Upper lobe of left lung (tissue), 6 donors: Measurements from ENCODE around the gene RSRC1. TPM values are rescaled to one million over a fixed set of nuclear protein-coding genes. Genes with fewer than 3 reads are reported as not detected.

Experiments used
- ATAC-seq, 2 donors: fragments of 200-7000 bp; cut with Tn5 transposase; one replicate each; pipeline ENCODE4 v1.9.1; 2022; ENCODE audit warnings: mild to moderate bottlenecking in 2 of 2, moderate library complexity in 2 of 2; ENCODE audit not compliant: low FRiP score in 2 of 2
- DNase-seq, 2 donors: peaks; one replicate each; pipeline ENCODE4 v3.0.0-alpha.2; 2019 to 2020
- H3K27ac ChIP-seq, 4 donors: fragments of 200-600 bp; sonication (generic); one replicate each; pipeline ENCODE4 v1.5.1; 2016 to 2019
- H3K27me3 ChIP-seq, 4 donors: fragments of 200-600 bp; sonication (generic); one replicate each; pipeline ENCODE4 v1.5.1; 2017 to 2019
- H3K36me3 ChIP-seq, 4 donors: fragments of 200-600 bp; sonication (generic); one replicate each; pipeline ENCODE4 v1.5.1; 2016 to 2019
- H3K4me1 ChIP-seq, 4 donors: fragments of 200-600 bp; sonication (generic); one replicate each; pipeline ENCODE4 v1.5.1; 2018 to 2019
- H3K4me3 ChIP-seq, 4 donors: fragments of 200-600 bp; sonication (generic); one replicate each; pipeline ENCODE4 v1.5.1; 2017 to 2019; ENCODE audit warnings: mild to moderate bottlenecking in 2 of 4, moderate library complexity in 1 of 4
- H3K9me3 ChIP-seq, 4 donors: fragments of 200-600 bp; sonication (generic); one replicate each; pipeline ENCODE4 v1.5.1; 2018 to 2019
- CTCF ChIP-seq, 6 experiments: fragments of 450-650 bp in 4 of 6; fragments of 200-600 bp in 2 of 6; sonication (generic) in 2 of 6; IDR thresholded peaks; one replicate each; pipeline ENCODE4 v1.5.1; 2016 to 2019; ENCODE audit warnings: antibody characterized with exemption in 6 of 6
- EP300 ChIP-seq, 4 donors: sonication (generic); formaldehyde crosslinking; IDR thresholded peaks; one replicate each; pipeline ENCODE4 v1.5.1; 2017; ENCODE audit warnings: antibody characterized with exemption in 4 of 4, control low read depth in 2 of 4
- POLR2A ChIP-seq, 4 donors: fragments of 450-650 bp; IDR thresholded peaks; one replicate each; pipeline ENCODE4 v1.5.1; 2016 to 2017; ENCODE audit warnings: antibody characterized with exemption in 4 of 4, mild to moderate bottlenecking in 2 of 4
- POLR2AphosphoS5 ChIP-seq, 2 donors: sonication (generic); formaldehyde crosslinking; IDR thresholded peaks; one replicate each; pipeline ENCODE4 v1.5.1; 2017; ENCODE audit warnings: antibody characterized with exemption in 2 of 2
- WGBS, 2 donors: methylation state at CpG; one replicate each; pipeline ENCODE4 v1.1.5; 2017 to 2018; 5-methylcytosine and 5-hydroxymethylcytosine counted together
- total RNA-seq, 6 donors: library from RNA; depleted of rRNA in 4 of 6; stranded (reverse); fragments of >200 nt in 4 of 6; gene quantifications; one replicate each; pipeline versions ENCODE4 v1.1.0 to v1.2.1, GENCODE V29; 2016 to 2021
- donor health status: DM: no; HTN: no; CAD: no; lungs with moderate emphysema.
- donor health status: DM: no; HTN: yes; CAD: no; lungs with severe emphysema.

Gene RSRC1
- total RNA-seq, 6 donors from 2014 or later, result 21.4 to 87.0 (median 24.5) TPM

DNA sequence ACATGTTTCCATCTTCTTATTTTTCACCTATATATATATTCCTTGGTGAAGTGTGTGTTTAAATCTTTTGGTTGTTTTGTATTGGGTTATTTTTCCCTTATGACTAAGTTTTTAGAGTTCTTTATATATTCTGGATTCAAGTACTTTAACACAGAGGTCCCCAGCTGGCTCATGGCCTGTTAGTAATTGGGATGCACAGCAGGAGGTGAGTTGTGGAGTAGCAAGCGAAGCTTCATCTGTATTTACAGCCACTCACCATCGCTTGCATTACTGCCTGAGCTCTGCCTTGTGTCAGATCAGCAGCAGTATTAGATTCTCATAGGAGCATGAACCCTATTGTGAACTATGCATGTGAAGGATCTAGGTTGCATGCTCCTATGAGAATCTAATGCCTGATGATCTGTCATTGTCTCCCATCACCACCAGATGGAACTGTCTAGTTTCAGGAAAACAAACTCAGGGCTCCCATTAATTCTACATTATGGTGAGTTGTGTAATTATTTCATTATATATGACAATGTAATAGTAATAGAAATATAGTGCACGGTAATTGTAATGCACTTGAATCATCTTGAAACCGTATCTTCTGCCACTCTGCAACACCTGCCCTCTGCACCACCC is 151.6 kb downstream of the RSRC1 start:
- DNase-seq (no peak), ATAC-seq (no peak)
- H3K9me3 ChIP-seq, result peaks cover 1 to 9% (median 4%) of the 10 kb centered on the region in 4 donors
- TF ChIP-seq EP300 (IDR thresholded peaks at IDR 0.05), result no peak
- TF ChIP-seq POLR2AphosphoS5 (IDR thresholded peaks at IDR 0.05), result no peak
- no peak for TF ChIP-seq CTCF (IDR thresholded peaks at IDR 0.05)
- no peak for TF ChIP-seq POLR2A (IDR thresholded peaks at IDR 0.05)
- H3K4me1 ChIP-seq, result no peaks in the 10 kb centered on the region
- H3K4me3 ChIP-seq, result no peak overlapping the region
- no peaks in the 10 kb centered on the region for H3K27me3 ChIP-seq
- whole genome bisulfite sequencing, 2 donors, result 71 to 86% methylated on average over 4 of the region's 4 CpGs
- no peaks in the 10 kb centered on the region for H3K36me3 ChIP-seq
- H3K27ac ChIP-seq, result no peak overlapping the region

DNA sequence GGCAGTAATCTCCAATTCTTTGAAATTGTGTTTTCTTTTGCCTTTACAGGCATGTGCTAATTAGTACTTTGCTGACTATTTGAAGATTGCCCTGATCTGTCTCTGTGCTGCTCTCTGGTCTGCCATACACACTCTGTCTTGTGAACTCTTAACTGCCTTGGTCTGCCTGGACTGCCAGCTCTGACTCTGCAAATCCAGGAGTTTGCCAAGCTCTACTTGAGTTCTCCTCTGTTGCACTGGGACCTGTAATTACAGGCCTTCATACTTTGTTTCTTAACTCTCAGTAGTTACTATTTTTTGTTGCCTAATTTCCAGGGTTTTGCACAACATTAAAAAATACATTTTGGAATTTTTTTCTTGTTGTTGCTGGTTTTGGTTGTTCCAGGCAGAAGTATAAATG is 155.0 kb downstream of the RSRC1 start:
- ATAC-seq (no peak), DNase-seq (no peak)
- TF ChIP-seq EP300 (IDR thresholded peaks at IDR 0.05) (no peak), POLR2A (IDR thresholded peaks at IDR 0.05) (no peak), CTCF (IDR thresholded peaks at IDR 0.05) (no peak), POLR2AphosphoS5 (IDR thresholded peaks at IDR 0.05) (no peak)

GRCh38 chr3:158267015-158267414 is 157.1 kb downstream of the RSRC1 start:
- Histone ChIP-seq H3K27me3 (no peaks in the 10 kb centered on the region), H3K9me3 (peaks cover 11 to 21% (median 17%) of the 10 kb centered on the region in 4 donors), H3K4me3 (no peak overlapping the region), H3K4me1 (no peaks in the 10 kb centered on the region), H3K36me3 (peaks cover 0 to 3% (median 0%) of the 10 kb centered on the region in 4 donors), H3K27ac (no peak overlapping the region)
- WGBS, 2 donors, result 96 to 100% methylated on average over 1 of the region's 1 CpG
- no peak for TF ChIP-seq POLR2AphosphoS5 (IDR thresholded peaks at IDR 0.05)
- TF ChIP-seq EP300 (IDR thresholded peaks at IDR 0.05), result no peak
- TF ChIP-seq POLR2A (IDR thresholded peaks at IDR 0.05), result no peak
- TF ChIP-seq CTCF (IDR thresholded peaks at IDR 0.05), result no peak
- ATAC-seq (no peak), DNase-seq (no peak)

More for the DNA sequence above, 155.0 kb downstream of the RSRC1 start:
- Histone ChIP-seq H3K27me3 (no peaks in the 10 kb centered on the region), H3K4me3 (no peak overlapping the region), H3K9me3 (peaks cover 11 to 21% (median 17%) of the 10 kb centered on the region in 4 donors), H3K27ac (no peak overlapping the region), H3K36me3 (peaks cover 0 to 3% (median 0%) of the 10 kb centered on the region in 4 donors), H3K4me1 (no peaks in the 10 kb centered on the region)

- Histone ChIP-seq H3K27ac (no peak overlapping the region), H3K27me3 (no peaks in the 10 kb centered on the region), H3K9me3 (peaks cover 11 to 21% (median 17%) of the 10 kb centered on the region in 4 donors), H3K4me3 (no peak overlapping the region), H3K36me3 (peaks cover 0 to 3% (median 0%) of the 10 kb centered on the region in 4 donors), H3K4me1 (no peaks in the 10 kb centered on the region)
- 94 to 97% methylated on average over 4 of the region's 4 CpGs for WGBS, 2 donors
- ATAC-seq, result no peak
- DNase-seq, result no peak
- TF ChIP-seq POLR2AphosphoS5 (IDR thresholded peaks at IDR 0.05) (no peak), CTCF (IDR thresholded peaks at IDR 0.05) (no peak), EP300 (IDR thresholded peaks at IDR 0.05) (no peak), POLR2A (IDR thresholded peaks at IDR 0.05) (no peak)
These were observed 160.1 kb downstream of the RSRC1 start for GRCh38 chr3:158269942-158270341.

DNA sequence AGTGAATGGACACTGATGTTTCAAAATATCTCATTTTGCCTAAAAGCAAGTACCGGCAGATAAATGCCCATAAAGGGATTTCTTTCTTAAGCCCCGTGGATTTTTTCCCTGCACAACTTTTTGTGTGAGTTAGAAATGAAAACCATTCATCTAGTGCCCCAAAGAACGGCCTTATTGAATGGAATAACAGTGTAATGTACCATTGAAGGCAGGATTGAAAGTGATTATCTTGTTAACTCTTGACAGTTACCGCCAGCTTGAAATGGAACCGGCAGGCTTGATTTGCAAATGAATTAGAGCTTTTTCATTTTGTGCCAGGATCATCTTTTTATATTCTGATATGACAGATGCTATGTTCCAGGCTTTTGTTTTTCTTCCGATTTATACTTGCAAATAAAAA is 162.2 kb downstream of the RSRC1 start:
- Histone ChIP-seq H3K36me3 (no peaks in the 10 kb centered on the region), H3K27ac (no peak overlapping the region), H3K4me3 (no peak overlapping the region), H3K9me3 (peaks cover 4 to 9% (median 6%) of the 10 kb centered on the region in 4 donors), H3K4me1 (no peaks in the 10 kb centered on the region), H3K27me3 (no peaks in the 10 kb centered on the region)
- no peak for TF ChIP-seq EP300 (IDR thresholded peaks at IDR 0.05)
- TF ChIP-seq CTCF (IDR thresholded peaks at IDR 0.05), result no peak
- TF ChIP-seq POLR2AphosphoS5 (IDR thresholded peaks at IDR 0.05), result no peak
- no peak for TF ChIP-seq POLR2A (IDR thresholded peaks at IDR 0.05)
- DNase-seq (no peak), ATAC-seq (no peak)
- WGBS, 2 donors, result 89 to 92% methylated on average over 6 of the region's 6 CpGs
